Adrenal gland (tissue), 5 donors: ENCODE results near the gene DNAAF2.

Experiments
- POLR2A ChIP-seq, 2 donors: fragments of 450-650 bp; IDR thresholded peaks; one replicate each; pipeline ENCODE4 v1.6.1; 2017; ENCODE audit warnings: antibody characterized with exemption in 2 of 2, mild to moderate bottlenecking in 2 of 2, moderate library complexity in 1 of 2
- TF ChIP-seq, protein P1 (sequence below), 6 experiments: fragments of 450-650 bp in 4 of 6; fragments of 200-600 bp in 2 of 6; sonication (generic) in 1 of 6; IDR thresholded peaks; 1 replicate in 5 of 6; 2 replicates in 1 of 6; pipeline versions ENCODE4 v1.5.1 to v1.8.0; 2016 to 2021; ENCODE audit warnings: antibody characterized with exemption in 6 of 6, mild to moderate bottlenecking in 2 of 6, moderate library complexity in 1 of 6
- donor health status: DM: no; HTN: no; CAD: no.

- TF ChIP-seq, protein P1, sequence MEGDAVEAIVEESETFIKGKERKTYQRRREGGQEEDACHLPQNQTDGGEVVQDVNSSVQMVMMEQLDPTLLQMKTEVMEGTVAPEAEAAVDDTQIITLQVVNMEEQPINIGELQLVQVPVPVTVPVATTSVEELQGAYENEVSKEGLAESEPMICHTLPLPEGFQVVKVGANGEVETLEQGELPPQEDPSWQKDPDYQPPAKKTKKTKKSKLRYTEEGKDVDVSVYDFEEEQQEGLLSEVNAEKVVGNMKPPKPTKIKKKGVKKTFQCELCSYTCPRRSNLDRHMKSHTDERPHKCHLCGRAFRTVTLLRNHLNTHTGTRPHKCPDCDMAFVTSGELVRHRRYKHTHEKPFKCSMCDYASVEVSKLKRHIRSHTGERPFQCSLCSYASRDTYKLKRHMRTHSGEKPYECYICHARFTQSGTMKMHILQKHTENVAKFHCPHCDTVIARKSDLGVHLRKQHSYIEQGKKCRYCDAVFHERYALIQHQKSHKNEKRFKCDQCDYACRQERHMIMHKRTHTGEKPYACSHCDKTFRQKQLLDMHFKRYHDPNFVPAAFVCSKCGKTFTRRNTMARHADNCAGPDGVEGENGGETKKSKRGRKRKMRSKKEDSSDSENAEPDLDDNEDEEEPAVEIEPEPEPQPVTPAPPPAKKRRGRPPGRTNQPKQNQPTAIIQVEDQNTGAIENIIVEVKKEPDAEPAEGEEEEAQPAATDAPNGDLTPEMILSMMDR (IDR thresholded peaks at IDR 0.05): no peak
- no peak for TF ChIP-seq POLR2A (IDR thresholded peaks at IDR 0.05)
Observed at GRCh38 chr14:49617852-49618519, 17.1 kb downstream of the DNAAF2 start.
